ENCODE data around the gene KLHL41.

The KLHL41 gene

DNA sequence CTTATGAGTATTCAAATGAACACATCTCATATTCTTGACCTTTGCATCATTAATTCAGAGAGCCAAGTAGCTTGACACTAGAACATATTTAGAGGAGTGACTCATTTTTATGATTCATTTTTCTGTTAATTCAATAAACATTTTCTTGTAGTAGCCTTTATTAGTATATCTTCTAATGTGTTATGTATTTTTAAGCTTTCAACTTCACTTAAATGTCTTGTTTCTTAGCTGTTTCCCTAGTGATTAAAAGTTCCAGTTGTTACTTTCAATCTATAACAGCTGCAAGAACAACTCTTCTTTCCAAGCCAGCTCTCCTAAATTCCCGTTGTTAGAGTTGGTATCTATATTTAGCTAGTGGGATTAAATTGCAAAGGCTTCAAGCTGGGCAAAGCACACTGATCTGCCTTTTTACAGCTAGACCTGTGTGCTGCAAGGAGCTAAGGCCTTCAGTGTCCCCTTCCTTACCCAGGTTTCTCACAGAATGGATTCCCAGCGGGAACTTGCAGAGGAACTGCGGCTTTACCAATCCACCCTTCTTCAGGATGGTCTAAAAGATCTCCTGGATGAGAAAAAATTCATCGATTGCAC is at the start of gene KLHL41:
TSS of gene KLHL41 (plus strand) at position 405 of the 588 bp plus-strand sequence. CDS start at position 482, 77 bp downstream.
- no peak for DNase-seq (ENCODE audit: low read depth in 2 of 2, low spot score in 1 of 2)

- DNase-seq (ENCODE audit: low read depth in 2 of 2, low spot score in 1 of 2) = no peak
These were observed 48.4 kb upstream of the KLHL41 start for GRCh38 chr2:169461143-169461542.

GRCh38 chr2:169462896-169463695 is 46.4 kb upstream of the KLHL41 start:
- DNase-seq (ENCODE audit: low read depth in 2 of 2, low spot score in 1 of 2) = no peak

- DNase-seq (ENCODE audit: low read depth in 2 of 2, low spot score in 1 of 2) = no peak
These were observed 45.0 kb upstream of the KLHL41 start for GRCh38 chr2:169464466-169464865.

- no peak for DNase-seq (ENCODE audit: low read depth in 2 of 2, low spot score in 1 of 2)
These were observed 44.6 kb upstream of the KLHL41 start for GRCh38 chr2:169464882-169465281.

DNA sequence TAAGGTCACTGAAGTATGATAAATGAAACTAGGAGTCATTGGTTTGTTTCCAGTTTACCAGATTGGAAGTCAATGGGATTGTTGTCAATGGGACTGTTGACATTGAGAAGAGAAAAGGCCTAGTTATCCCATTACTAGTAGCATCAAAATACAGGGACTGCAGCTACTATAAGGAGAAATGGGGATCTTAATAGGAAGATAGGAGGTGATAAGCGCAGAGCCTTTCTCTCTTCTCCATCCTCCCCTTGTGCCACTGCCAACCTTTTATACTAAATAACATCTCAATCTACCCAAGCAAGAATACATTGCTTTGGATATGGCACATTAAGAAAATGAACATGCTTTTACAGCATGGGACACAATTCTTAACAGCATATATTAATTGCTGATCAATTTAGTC is 40.7 kb upstream of the KLHL41 start:
- no peak for DNase-seq (ENCODE audit: low read depth in 2 of 2, low spot score in 1 of 2)

- DNase-seq (ENCODE audit: low read depth in 2 of 2, low spot score in 1 of 2) = no peak
These were observed 39.4 kb upstream of the KLHL41 start for GRCh38 chr2:169469952-169470572.

DNA sequence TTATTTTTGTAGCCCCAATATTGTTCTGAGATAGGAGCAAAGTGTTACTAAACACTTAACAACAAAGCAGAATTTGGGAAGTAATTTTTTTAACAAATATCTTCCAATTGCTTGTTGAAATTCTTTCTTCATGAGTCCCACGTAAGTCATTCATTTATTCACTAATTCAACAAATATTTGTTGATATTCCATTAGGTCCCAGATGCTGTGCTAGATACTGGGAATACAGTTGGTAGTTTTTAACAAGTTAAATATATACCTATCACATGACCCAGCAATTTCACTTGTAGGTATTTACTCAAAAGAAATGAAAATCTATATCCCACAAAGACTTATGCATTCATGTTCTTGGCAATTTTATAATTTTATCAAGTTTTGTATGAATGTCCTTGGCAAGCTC is 37.3 kb upstream of the KLHL41 start:
- DNase-seq (ENCODE audit: low read depth in 2 of 2, low spot score in 1 of 2) = no peak

GRCh38 chr2:169476459-169476858 is 33.0 kb upstream of the KLHL41 start:
- DNase-seq (ENCODE audit: low read depth in 2 of 2, low spot score in 1 of 2) = no peak

GRCh38 chr2:169478339-169478738 is 31.2 kb upstream of the KLHL41 start:
- no peak for DNase-seq (ENCODE audit: low read depth in 2 of 2, low spot score in 1 of 2)

GRCh38 chr2:169478745-169479256 is 30.7 kb upstream of the KLHL41 start:
- no peak for DNase-seq (ENCODE audit: low read depth in 2 of 2, low spot score in 1 of 2)

DNA sequence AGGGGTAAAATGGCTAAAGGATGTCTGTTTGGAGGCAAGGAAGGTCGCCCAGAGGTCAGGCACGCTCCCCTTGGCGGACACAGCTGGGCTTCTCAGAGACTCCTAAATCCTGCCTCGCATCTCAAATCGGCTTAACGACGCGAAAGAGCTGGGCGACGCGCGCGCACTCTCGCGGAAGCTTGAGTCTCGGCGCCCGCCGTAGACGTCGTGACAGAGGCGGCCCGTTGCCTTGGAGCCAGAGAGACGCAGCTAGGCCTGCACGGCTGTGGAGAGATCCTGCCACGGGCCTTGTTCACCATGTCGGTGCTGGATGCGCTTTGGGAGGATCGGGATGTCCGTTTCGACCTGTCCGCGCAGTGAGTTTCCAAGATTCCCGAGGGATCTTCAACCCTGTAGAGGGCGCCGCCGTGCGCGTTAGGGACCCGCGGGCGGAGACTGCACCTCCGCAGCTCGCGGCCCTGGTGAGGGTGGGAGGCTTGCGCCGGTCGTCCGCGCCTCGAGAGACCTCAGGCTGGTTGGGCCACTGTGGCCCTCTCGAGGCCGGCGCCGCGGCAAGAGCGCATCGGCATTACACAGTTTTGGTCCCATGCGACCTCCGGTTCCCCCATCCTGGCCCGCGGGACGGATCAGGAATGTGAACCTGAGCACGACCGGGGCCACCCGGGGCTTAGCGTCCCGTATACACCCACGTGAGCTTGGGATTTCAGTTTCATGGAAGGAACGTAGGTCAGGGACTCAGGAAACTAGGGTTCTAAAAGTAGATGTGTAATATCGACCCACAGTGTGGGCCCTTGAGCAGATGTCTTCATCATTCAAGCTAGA is 30.0 kb upstream of the KLHL41 start, which contains the start of gene BBS5:
TSS of gene BBS5 (plus strand) at position 238 of the 822 bp plus-strand sequence. CDS start at position 298, 60 bp downstream.
- DNase-seq (ENCODE audit: low read depth in 2 of 2, low spot score in 1 of 2) = peak; percentile 32 to 33

DNA sequence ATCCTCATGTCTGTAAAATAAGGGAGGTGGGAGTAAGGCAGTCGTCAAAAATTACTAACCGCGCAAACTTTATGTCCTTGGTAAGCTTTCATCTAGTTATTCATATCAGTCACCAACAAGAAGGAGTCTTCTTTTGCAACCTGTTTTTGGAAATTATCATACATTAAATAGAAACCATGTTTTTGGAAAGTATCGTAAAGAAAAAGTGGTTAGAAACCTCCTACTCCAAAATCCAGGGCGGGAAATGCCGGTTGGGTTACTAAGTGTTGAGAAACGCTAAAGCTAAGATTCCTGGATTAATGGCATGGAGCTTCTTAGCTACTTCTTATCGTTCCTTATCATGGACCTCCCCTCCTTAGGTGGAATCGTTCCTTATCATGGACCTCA is 29.4 kb upstream of the KLHL41 start:
- DNase-seq (ENCODE audit: low read depth in 2 of 2, low spot score in 1 of 2) = no peak

- DNase-seq (ENCODE audit: low read depth in 2 of 2, low spot score in 1 of 2) = no peak
These were observed 23.8 kb upstream of the KLHL41 start for GRCh38 chr2:169485650-169486138.

- no peak for DNase-seq (ENCODE audit: low read depth in 2 of 2, low spot score in 1 of 2)
These were observed 23.0 kb upstream of the KLHL41 start for GRCh38 chr2:169486487-169486886.

DNA sequence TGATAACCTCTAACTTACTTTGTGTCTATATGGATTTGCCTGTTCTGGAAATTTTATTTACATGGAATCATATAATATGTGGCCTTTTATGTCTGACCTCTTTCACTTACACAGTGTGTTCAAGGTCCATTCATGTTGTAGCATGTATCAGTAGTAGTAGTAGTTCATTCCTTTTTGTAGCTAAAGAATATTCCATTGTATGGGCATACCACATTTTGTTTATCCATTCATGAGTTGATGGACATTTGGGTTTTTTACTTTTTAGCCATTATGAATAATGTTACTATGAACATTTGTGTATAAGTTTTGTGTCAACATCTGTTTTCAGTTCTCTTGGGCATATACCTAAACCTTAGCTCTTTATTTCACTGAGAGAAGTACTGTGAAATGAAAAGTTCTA is 18.7 kb upstream of the KLHL41 start:
- DNase-seq (ENCODE audit: low read depth in 2 of 2, low spot score in 1 of 2) = no peak

DNA sequence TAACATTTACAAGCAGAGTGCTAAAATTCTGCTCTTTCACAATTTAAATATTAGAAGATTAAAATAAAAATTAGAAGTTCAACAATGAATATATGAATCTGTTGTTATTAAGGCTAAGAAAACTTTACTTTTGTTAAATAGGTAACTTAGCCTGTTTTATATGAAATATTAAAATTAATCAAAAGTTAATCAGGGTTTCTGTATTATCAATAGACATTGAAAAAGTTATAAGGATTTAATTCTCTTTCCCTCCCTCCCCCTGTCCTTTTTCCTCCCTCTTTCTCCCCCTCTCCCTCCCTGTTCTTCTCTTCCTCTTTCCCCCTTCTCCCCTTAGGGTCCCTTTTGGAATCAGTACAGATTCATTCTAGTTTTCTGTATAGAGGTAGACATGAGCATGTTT is 18.1 kb upstream of the KLHL41 start:
- DNase-seq (ENCODE audit: low read depth in 2 of 2, low spot score in 1 of 2) = no peak

DNA sequence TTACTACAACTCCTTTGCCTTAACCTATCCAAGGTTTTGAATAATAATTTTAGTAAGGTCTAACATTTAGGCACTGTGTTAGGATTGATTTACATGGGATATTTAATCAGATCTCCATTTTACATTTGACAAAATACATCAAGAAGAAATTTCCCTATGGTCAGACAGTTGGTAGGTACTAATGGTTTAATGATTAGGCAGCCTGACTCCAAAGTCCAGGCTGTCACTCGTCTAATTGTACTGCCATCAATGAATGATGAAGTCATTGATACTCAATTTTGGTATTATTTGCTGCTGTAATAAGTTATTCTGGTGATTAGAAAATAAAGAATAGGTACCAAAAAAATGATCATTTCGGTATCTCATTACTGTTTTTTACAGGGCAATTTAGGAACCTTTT is 16.1 kb upstream of the KLHL41 start:
- DNase-seq (ENCODE audit: low read depth in 2 of 2, low spot score in 1 of 2) = no peak

GRCh38 chr2:169495310-169495928 is 14.1 kb upstream of the KLHL41 start:
- no peak for DNase-seq (ENCODE audit: low read depth in 2 of 2, low spot score in 1 of 2)

DNA sequence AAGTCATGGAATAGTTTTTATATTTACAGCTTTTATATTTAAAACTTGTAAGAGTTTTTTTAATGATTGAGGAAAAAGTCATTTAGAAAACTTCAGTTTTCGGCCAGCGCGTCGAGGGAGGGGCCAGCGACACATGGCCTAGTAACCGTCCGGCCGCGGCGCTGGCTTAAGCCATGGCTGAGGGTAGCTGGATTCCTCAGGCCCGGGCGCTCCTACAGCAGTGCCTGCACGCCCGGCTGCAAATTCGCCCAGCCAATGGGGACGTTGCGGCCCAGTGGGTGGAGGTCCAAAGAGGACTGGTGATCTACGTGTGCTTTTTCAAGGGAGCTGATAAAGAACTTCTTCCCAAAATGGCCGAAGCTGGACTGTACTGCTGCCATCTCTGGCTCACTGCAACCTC is 4.9 kb upstream of the KLHL41 start:
- no peak for DNase-seq (ENCODE audit: low read depth in 2 of 2, low spot score in 1 of 2)

DNA sequence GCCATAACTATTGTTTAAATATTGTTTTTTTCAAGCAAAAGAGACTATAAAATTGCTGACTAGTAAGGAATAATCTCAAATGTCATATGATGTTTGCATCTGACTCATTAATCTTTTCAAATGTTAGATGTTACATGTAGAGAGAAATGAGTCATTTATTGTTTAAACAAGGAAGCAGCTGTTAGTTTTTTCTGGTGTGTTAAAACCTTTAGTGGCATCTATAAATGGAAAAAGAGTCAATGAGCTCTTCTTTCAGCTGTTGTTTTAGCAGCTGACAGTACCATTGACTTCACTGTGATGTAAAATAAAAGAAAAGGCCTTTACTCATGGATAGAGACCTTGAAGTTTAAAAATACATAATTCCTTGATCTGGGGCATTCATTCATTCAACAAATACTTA is 1.8 kb upstream of the KLHL41 start:
- DNase-seq (ENCODE audit: low read depth in 2 of 2, low spot score in 1 of 2) = no peak

All from stimulated activated CD8-positive, alpha-beta memory T cell treated with anti-CD3 and anti-CD28 coated beads, Interleukin-4, amount 100 ng/mL, for 1 hour (primary cell).